ENCODE measurements around the gene MRPS22.
"Not testable (repeated sequence)": the region's sequence is repeated elsewhere in the genome, so short reads cannot be mapped to it uniquely, and the experiment has no call there.

The MRPS22 gene

DNA sequence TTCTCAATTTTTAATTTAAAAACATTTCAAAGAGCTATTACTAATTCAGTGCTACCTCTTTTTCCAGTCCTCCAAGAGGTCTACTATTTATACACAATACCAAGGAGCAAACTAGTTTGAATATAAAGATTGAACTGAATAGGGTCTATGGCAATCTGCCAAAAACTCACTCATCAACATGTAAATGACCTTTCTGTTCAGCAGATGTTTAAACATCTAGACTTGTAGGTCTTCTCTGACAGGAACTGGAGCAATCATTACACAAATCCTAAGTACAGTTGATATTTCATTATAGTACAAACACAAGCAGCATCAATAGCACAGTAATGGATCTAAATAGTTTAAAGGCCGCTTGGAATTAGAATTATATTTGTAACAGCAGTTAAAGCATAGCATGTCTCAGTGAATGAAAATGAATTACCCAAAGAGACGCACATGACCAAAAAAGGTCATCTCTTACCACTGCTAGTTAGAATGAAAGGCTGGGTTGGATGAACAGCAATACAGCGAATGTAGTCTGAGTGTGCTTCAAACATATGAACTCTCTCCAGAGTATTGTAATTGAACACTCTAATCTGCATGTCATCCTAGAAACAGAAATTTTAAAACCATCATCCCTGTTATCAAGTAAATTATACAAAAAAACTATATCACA lies 34.9 kb downstream of the MRPS22 start:
- TF ChIP-seq, protein P1, sequence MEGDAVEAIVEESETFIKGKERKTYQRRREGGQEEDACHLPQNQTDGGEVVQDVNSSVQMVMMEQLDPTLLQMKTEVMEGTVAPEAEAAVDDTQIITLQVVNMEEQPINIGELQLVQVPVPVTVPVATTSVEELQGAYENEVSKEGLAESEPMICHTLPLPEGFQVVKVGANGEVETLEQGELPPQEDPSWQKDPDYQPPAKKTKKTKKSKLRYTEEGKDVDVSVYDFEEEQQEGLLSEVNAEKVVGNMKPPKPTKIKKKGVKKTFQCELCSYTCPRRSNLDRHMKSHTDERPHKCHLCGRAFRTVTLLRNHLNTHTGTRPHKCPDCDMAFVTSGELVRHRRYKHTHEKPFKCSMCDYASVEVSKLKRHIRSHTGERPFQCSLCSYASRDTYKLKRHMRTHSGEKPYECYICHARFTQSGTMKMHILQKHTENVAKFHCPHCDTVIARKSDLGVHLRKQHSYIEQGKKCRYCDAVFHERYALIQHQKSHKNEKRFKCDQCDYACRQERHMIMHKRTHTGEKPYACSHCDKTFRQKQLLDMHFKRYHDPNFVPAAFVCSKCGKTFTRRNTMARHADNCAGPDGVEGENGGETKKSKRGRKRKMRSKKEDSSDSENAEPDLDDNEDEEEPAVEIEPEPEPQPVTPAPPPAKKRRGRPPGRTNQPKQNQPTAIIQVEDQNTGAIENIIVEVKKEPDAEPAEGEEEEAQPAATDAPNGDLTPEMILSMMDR (IDR thresholded peaks at IDR 0.05; ENCODE audit: low read depth, low read length) = no peak
- Histone ChIP-seq H3K27me3 (ENCODE audit: insufficient read depth, low read depth, severe bottlenecking) (no peaks in the 10 kb centered on the region), H3K4me3 (ENCODE audit: low read depth, low read length) (no peak overlapping the region), H3K36me3 (peaks cover 85% of the 10 kb centered on the region), H3K27ac (no peak overlapping the region), H3K9me3 (ENCODE audit: severe bottlenecking) (no peaks in the 10 kb centered on the region)
- DNase-seq = no peak

DNA sequence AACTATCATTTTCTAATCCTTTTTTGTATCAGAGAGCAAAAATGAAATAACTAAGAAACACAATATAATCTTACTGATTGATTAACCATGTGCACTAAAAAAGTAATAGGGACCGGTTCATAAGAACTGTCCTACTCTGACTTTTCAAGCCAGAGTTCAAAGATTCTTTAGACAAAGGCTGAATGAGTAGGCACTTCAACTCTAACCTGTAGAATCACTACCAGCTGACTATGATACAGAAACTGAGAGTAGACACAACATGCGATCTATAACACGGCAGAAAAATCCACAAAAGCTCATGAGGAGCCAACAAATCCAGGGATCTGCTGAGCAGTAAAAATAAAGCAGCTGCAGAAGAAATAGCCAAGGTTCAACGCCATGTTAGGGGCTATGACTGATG lies 36.8 kb downstream of the MRPS22 start:
- H3K9me3 ChIP-seq (ENCODE audit: severe bottlenecking) = no peaks in the 10 kb centered on the region
- H3K27me3 ChIP-seq (ENCODE audit: insufficient read depth, low read depth, severe bottlenecking) = no peaks in the 10 kb centered on the region
- TF ChIP-seq, protein P1 (IDR thresholded peaks at IDR 0.05; ENCODE audit: low read depth, low read length) = no peak
- H3K4me3 ChIP-seq (ENCODE audit: low read depth, low read length) = no peak overlapping the region
- H3K36me3 ChIP-seq = peaks cover 77% of the 10 kb centered on the region
- H3K27ac ChIP-seq = no peak overlapping the region
- no peak for DNase-seq

DNA sequence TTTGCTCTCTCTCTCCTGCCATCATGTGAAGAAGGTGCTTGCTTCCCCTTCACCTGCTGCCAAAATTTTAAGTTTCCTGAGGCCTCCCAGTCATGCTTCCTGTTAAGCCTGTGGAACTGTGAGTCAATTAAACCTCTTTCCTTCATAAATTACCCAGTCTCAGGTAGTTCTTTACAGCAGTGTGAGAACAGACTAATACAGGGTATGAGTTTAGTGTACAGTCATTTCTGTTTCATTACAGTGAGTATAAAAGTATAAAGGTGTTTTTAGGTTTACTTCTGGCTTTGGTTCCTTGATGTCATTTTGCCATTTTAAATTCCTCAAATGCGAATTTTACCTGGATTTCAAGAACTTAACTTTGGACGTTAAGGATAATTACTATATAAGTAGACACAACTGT lies 38.5 kb downstream of the MRPS22 start:
- H3K4me3 ChIP-seq (ENCODE audit: low read depth, low read length); H3K27ac ChIP-seq: not testable (repeated sequence)
- peaks cover 64% of the 10 kb centered on the region for H3K36me3 ChIP-seq

DNA sequence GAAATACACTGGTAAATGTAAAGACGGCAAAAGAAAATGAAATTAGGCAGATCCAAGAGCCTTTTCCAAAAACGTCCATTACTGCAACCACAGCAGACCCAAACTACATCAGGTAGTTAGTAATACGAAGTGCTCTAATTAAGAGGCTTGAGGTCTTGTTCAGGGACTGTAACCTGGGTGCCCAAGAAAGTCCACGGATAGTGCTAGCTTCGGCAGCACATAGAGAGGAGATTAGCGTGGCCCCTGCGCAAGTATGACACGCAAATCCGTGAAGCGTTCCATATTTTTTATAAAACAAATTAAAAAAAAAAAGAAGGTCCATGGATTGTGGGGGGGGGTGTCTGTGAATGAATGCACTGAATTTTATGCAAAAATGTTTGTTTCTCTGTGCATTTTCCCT lies 44.3 kb downstream of the MRPS22 start:
- Histone ChIP-seq H3K27me3 (ENCODE audit: insufficient read depth, low read depth, severe bottlenecking) (no peaks in the 10 kb centered on the region), H3K36me3 (peaks cover 32% of the 10 kb centered on the region), H3K27ac (no peak overlapping the region), H3K4me3 (ENCODE audit: low read depth, low read length) (no peak overlapping the region), H3K9me3 (ENCODE audit: severe bottlenecking) (no peaks in the 10 kb centered on the region)
- TF ChIP-seq, protein P1 (IDR thresholded peaks at IDR 0.05; ENCODE audit: low read depth, low read length) = no peak
- DNase-seq = no peak

More for the DNA sequence above, 38.5 kb downstream of the MRPS22 start:
- DNase-seq; H3K27me3 ChIP-seq (ENCODE audit: insufficient read depth, low read depth, severe bottlenecking); H3K9me3 ChIP-seq (ENCODE audit: severe bottlenecking): not testable (repeated sequence)

DNA sequence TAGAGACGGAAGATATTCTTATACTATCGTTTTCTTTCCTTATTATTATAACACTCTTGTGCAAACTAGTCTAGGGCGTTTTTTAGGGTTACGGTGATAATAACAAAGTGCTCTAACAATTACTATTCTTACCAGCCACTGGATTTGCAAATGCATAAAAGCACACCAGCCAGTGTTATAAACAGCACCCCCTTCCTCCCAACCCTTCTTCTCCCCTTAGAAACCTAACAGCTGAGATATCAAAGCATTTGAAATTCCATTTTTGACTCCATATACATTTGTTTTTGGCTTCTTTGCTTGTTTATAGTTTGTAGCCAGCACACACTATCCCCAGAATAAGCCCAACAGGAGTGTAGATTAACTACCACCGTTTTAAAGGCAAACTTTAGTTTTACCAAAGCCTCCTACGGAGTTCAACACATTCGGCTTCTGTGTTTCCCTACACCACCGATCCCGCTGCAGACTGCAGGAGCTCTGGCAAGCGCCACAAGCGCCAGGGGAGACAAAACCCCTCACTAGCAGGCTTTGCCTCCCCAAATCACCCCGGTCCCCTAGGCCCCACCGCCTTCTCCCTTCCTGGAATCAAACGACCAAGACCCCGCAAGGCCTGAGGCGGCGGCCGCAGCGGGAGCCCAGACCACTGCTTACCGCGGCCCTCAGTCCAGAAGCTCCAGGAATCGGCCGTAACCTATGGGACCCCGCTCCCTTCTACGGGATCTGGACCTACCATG lies 45.2 kb downstream of the MRPS22 start:
- TF ChIP-seq, protein P1 (IDR thresholded peaks at IDR 0.05; ENCODE audit: low read depth, low read length) = no peak
- peak overlapping the region; percentile 74 for H3K4me3 ChIP-seq (ENCODE audit: low read depth, low read length)
- no peak for DNase-seq
- no peaks in the 10 kb centered on the region for H3K9me3 ChIP-seq (ENCODE audit: severe bottlenecking)
- peaks cover 23% of the 10 kb centered on the region for H3K36me3 ChIP-seq
- no peaks in the 10 kb centered on the region for H3K27me3 ChIP-seq (ENCODE audit: insufficient read depth, low read depth, severe bottlenecking)
- H3K27ac ChIP-seq = peak overlapping the region; percentile 97

DNA sequence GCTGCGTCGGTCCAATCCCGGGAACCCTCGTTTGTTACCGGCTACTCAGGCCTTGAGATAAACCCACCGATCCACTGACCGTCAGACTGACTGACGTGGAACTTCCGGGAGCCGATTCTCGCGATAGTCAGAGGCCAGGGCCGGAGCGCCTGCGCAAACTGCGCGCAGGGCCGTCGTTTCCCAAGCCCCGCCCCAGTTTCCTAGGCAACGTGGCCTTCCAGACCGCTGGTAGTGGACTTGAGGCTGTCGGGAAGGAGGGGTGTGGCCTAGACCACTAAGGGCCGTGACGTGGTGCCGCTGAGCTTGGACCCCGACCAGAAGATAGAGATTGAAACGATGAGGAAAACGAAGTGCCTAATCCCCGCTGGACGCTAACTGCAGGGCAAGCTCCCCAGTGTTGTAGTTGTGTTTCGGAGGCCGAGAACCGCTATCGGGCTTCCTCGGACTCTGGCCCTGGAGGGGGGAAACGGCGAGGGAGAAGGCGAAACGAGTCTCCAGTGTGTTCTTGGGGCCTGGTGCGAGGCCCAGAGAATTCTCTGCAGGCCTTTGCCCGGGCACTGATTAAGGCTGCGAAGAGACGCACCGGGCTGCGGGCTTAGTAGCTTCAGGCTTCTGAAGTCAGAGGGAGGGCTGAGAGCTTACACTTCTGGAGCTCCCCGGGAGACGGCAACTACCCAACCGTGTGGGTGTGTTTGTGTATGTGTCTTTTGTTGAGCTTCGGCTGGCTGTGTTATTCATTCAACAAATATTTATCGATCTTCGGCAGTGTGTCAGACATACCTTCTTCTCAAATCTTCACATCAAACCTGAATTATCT lies 45.9 kb downstream of the MRPS22 start, which contains the start of gene COPB2:
Gene COPB2, minus strand, starts transcription at position 96 of the 817 bp plus-strand sequence. CDS start 97 bp downstream, outside the sequence.
- Histone ChIP-seq H3K4me3 (ENCODE audit: low read depth, low read length) (peak within 1 kb of the TSS; percentile 74), H3K36me3 (peaks cover 21% of the 10 kb centered on the region), H3K9me3 (ENCODE audit: severe bottlenecking) (no peaks in the 10 kb centered on the region), H3K27ac (peak within 1 kb of the TSS; percentile 97), H3K27me3 (ENCODE audit: insufficient read depth, low read depth, severe bottlenecking) (no peaks in the 10 kb centered on the region)
- peak; percentile 99 for DNase-seq
- TF ChIP-seq, protein P1 (IDR thresholded peaks at IDR 0.05; ENCODE audit: low read depth, low read length) = no peak

All from WERI-Rb-1 (cell line).